Pancreas (tissue), 10 donors: Measurements from ENCODE around the gene ITPK1. TPM values are rescaled to one million over a fixed set of nuclear protein-coding genes. Genes with fewer than 3 reads are reported as not detected.

ENCODE experiments used
- ATAC-seq, 4 donors: fragments of 200-7000 bp; cut with Tn5 transposase; one replicate each; pipeline versions ENCODE4 v1.8.0 to v1.9.1; 2020; ENCODE audit warnings: mild to moderate bottlenecking in 4 of 4, moderate library complexity in 4 of 4
- DNase-seq, 6 donors: peaks; one replicate each; pipeline ENCODE4 v3.0.0-alpha.2; 2020
- FAIRE-seq: peaks from 2 replicates; lab custom pipeline; 2012; peaks lifted over from hg19 to GRCh38; lab: Jason Lieb, UNC
- H3K27ac ChIP-seq, 4 donors: fragments of 200-600 bp; sonication (generic); 1 replicate in 3 of 4; 2 replicates in 1 of 4; pipeline versions ENCODE4 v1.5.0 to v1.8.0; 2020
- H3K27me3 ChIP-seq, 4 donors: fragments of 200-600 bp; one replicate each; pipeline ENCODE4 v1.8.0; 2021
- H3K36me3 ChIP-seq, 3 donors: fragments of 200-600 bp; sonication (generic) in 1 of 3; one replicate each; pipeline versions ENCODE4 v1.5.0 to v1.8.0; 2020 to 2021
- H3K4me1 ChIP-seq, 3 donors: fragments of 200-600 bp; one replicate each; pipeline ENCODE4 v1.8.0; 2021
- H3K4me3 ChIP-seq, 4 donors: fragments of 200-600 bp; sonication (generic) in 2 of 4; one replicate each; pipeline versions ENCODE4 v1.5.0 to v1.8.0; 2020 to 2021
- H3K9me3 ChIP-seq, 4 donors: fragments of 200-600 bp; one replicate each; pipeline ENCODE4 v1.8.0; 2021
- WGBS, 2 donors: extraction: QIAGEN DNeasy Blood & Tissue Kit; methylation state at CpG; one replicate each; pipeline ENCODE4 v1.1.7; 2013; 5-methylcytosine and 5-hydroxymethylcytosine counted together
- intact Hi-C, 3 donors: fragments of 100-400 bp; cut with DNase I; formaldehyde crosslinking; loops; one replicate each; pipeline versions ENCODE4 v1.11.1 to v1.14.2; 2022
- polyA plus RNA-seq, 2 donors: library from polyadenylated mRNA; stranded (reverse); fragments of 200-250 nt; gene quantifications; one replicate each; pipeline ENCODE4 v1.2.3, GENCODE V29; 2013
- total RNA-seq, 6 donors: library from RNA; stranded (reverse); fragmentation: NEBNext Ultra II Directional in 4 of 6; extraction: Animal tissue kit (Norgen Biotek cat#: 25700) in 4 of 6; gene quantifications; one replicate each; pipeline versions ENCODE4 v1.2.1 to v1.2.4, GENCODE V29; 2021 to 2023
- TF ChIP-seq, protein P1 (sequence below), 4 donors: fragments of 200-600 bp; sonication (generic) in 3 of 4; IDR thresholded peaks; one replicate each; pipeline versions ENCODE4 v1.5.0 to v1.8.0; 2021; ENCODE audit warnings: antibody characterized with exemption in 4 of 4
- donor health status: healthy with polysubstance abuse.
- donor health status: DM: no; HTN: no; CAD: no; lungs with moderate emphysema.
- donor health status: DM: no; HTN: no; CAD: no.
- donor health status: control.
- donor health status: control.
- donor health status: Bipolar disorder and iron deficiency.
- donor health status: DM: yes; HTN: yes; CAD: no.
- donor health status: DM: no; HTN: no; CAD: no.
- donor health status: DM: no; HTN: no; CAD: no.
- donor health status: DM: yes; HTN: yes; CAD: no.

The ITPK1 gene
- total and polyA plus RNA-seq, 8 donors = 23.2 to 38.3 (median 33.0) TPM

GRCh38 chr14:92959761-92960680 is 155.7 kb downstream of the ITPK1 start:
- no peak overlapping the region for H3K4me3 ChIP-seq
- H3K27me3 ChIP-seq = no peaks in the 10 kb centered on the region
- TF ChIP-seq, protein P1, sequence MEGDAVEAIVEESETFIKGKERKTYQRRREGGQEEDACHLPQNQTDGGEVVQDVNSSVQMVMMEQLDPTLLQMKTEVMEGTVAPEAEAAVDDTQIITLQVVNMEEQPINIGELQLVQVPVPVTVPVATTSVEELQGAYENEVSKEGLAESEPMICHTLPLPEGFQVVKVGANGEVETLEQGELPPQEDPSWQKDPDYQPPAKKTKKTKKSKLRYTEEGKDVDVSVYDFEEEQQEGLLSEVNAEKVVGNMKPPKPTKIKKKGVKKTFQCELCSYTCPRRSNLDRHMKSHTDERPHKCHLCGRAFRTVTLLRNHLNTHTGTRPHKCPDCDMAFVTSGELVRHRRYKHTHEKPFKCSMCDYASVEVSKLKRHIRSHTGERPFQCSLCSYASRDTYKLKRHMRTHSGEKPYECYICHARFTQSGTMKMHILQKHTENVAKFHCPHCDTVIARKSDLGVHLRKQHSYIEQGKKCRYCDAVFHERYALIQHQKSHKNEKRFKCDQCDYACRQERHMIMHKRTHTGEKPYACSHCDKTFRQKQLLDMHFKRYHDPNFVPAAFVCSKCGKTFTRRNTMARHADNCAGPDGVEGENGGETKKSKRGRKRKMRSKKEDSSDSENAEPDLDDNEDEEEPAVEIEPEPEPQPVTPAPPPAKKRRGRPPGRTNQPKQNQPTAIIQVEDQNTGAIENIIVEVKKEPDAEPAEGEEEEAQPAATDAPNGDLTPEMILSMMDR (IDR thresholded peaks at IDR 0.05) = no peak
- H3K9me3 ChIP-seq = no peaks in the 10 kb centered on the region
- H3K27ac ChIP-seq = no peak overlapping the region
- peak in 2 of 6 donors; percentile 8 to 42 for DNase-seq
- peaks cover 0 to 4% (median 4%) of the 10 kb centered on the region in 3 donors for H3K4me1 ChIP-seq
- no peak for FAIRE-seq
- H3K36me3 ChIP-seq = no peaks in the 10 kb centered on the region
- no peak for ATAC-seq
- 89 to 90% methylated on average over 30 of the region's 30 CpGs for WGBS, 2 donors
- intact Hi-C loops = loop anchor here in 2 of 3 donors (10.0 kb wide), 2 partner anchors 145 to 185 kb away; no protein-coding TSS in a partner anchor

DNA sequence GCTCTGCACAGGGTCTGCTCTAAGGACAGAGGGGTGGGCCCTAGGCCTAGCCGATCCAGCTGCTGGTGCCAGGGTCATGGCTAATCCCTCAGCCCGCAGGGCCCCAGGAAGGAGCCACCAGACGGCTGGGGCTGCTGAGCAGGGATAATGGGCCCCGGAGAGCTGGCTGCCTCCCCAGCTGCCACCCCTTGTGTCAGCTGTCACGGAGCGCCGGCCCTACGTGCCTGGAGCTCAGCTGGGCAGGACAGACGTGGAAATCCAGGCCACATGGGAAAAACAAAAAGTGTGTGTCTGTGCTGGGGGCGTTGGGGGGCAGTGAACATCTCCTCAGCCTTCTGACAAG is 156.6 kb downstream of the ITPK1 start:
- ATAC-seq (peak in 3 of 4 donors; percentile 19 to 56 (median 55)), FAIRE-seq (no peak), DNase-seq (peak in 1 of 6 donors; percentile 55)
- 87% methylated on average over 10 of the region's 10 CpGs for WGBS, 2 donors
- Histone ChIP-seq H3K36me3 (no peaks in the 10 kb centered on the region), H3K4me1 (no peaks in the 10 kb centered on the region), H3K4me3 (no peak overlapping the region), H3K27me3 (no peaks in the 10 kb centered on the region), H3K9me3 (no peaks in the 10 kb centered on the region), H3K27ac (no peak overlapping the region)
- TF ChIP-seq, protein P1 (IDR thresholded peaks at IDR 0.05) = no peak
- intact Hi-C loops = loop anchor here in 2 of 3 donors (10.0 kb wide), 2 partner anchors 146 to 186 kb away; no protein-coding TSS in a partner anchor

- FAIRE-seq (no peak), DNase-seq (peak in 2 of 6 donors; percentile 18 to 38), ATAC-seq (no peak)
- H3K9me3 ChIP-seq = no peaks in the 10 kb centered on the region
- intact Hi-C loops = loop anchor here in 2 of 3 donors (10.0 kb wide), 2 partner anchors 146 to 186 kb away; no protein-coding TSS in a partner anchor
- no peaks in the 10 kb centered on the region for H3K27me3 ChIP-seq
- TF ChIP-seq, protein P1 (IDR thresholded peaks at IDR 0.05) = no peak
- H3K4me1 ChIP-seq = no peaks in the 10 kb centered on the region
- H3K36me3 ChIP-seq = no peaks in the 10 kb centered on the region
- H3K27ac ChIP-seq = no peak overlapping the region
- WGBS, 2 donors = 87 to 90% methylated on average over 22 of the region's 22 CpGs
- no peak overlapping the region for H3K4me3 ChIP-seq
Observed at GRCh38 chr14:92958373-92959188, 157.1 kb downstream of the ITPK1 start.

GRCh38 chr14:92956961-92957360 is 158.8 kb downstream of the ITPK1 start:
- no peaks in the 10 kb centered on the region for H3K27me3 ChIP-seq
- intact Hi-C loops = loop anchor here in 2 of 3 donors (10.0 kb wide), 2 partner anchors 148 to 188 kb away; no protein-coding TSS in a partner anchor
- no peak overlapping the region for H3K27ac ChIP-seq
- 71 to 75% methylated on average over 11 of the region's 11 CpGs for whole genome bisulfite sequencing, 2 donors
- no peaks in the 10 kb centered on the region for H3K9me3 ChIP-seq
- H3K4me3 ChIP-seq = no peak overlapping the region
- peak in 2 of 6 donors; percentile 6 to 33 for DNase-seq
- no peaks in the 10 kb centered on the region for H3K36me3 ChIP-seq
- TF ChIP-seq, protein P1 (IDR thresholded peaks at IDR 0.05) = no peak
- ATAC-seq = no peak
- FAIRE-seq = no peak
- no peaks in the 10 kb centered on the region for H3K4me1 ChIP-seq
